ENCODE data around the gene INVS.
A peak's percentile ranks its signal among the peaks of the same experiment; 100 is the strongest.
"Not testable (repeated sequence)": the region's sequence is repeated elsewhere in the genome, so short reads cannot be mapped to it uniquely, and the experiment has no call there.

The INVS gene

DNA sequence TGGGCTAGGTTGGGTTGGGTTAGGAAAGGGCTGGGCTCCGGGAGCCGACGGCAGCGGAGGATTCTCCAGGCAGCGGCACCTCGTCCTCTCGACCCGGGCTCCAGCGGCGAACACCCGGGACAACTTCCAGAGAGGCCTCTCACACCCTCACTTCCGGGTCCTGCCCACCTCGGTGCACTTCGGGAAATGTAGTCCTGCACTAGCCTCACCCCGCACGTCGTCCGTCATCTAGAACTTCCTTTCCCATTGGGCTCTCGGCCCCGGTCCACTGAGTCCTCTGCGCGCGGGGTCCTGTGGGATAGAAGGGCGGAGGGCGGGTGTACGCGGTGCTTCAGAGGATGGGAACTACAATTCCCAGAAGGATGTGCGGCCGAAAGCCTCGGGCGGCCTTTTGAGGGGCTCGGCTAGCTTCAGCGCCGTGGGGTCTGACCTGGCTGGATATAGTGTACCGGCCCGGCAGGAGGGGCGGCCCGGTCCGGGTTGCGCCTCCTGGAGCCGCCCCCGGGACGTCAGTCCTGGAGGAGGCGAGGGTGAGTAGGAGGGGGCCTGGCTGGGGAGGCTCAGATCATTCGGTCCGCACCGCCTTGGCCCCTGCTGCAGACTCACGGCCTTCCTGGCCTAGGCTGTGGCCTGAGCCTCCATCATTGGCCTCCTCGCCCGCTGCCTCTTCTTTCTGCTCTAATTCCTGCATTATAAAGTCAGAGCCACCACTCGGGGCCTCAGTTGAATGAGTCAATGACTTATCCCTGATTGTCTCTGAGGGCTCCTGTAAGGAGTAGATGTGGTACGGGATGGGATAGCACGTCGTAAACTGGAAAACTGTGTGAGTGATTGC is at the start of gene INVS, which contains the start of gene ERP44:
INVS (plus strand) TSS at position 357 of the 835 bp plus-strand sequence. CDS start 5,279 bp downstream, outside the sequence.
ERP44 (minus strand) TSS at position 114 of the 835 bp plus-strand sequence. CDS start 160 bp downstream, outside the sequence.
- peak; percentile 99 to 100 for ATAC-seq

DNA sequence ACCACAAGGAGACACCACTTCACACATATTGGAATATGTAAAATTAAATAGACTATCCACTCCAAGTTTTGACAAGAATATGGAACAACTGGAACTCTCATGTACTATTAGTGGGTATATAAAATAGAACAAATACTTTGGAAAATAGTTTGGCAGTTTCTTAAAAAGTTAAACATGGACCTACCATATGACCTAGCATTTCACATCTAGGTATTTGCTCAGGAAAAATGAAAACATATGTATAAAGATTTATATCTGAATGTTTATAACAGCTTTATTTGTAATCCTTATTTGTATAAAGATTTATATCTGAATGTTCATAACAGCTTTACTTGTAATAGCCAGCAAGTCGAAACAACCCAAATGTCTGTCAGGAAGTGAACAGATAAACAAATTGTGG is 49.5 kb upstream of the INVS start:
- no peak for ATAC-seq

GRCh38 chr9:100052375-100052774 is 46.7 kb upstream of the INVS start:
- ATAC-seq: no peak

- no peak for ATAC-seq
Observed at GRCh38 chr9:100056561-100056960, 42.5 kb upstream of the INVS start.

GRCh38 chr9:100057624-100058023 is 41.4 kb upstream of the INVS start:
- no peak for ATAC-seq

DNA sequence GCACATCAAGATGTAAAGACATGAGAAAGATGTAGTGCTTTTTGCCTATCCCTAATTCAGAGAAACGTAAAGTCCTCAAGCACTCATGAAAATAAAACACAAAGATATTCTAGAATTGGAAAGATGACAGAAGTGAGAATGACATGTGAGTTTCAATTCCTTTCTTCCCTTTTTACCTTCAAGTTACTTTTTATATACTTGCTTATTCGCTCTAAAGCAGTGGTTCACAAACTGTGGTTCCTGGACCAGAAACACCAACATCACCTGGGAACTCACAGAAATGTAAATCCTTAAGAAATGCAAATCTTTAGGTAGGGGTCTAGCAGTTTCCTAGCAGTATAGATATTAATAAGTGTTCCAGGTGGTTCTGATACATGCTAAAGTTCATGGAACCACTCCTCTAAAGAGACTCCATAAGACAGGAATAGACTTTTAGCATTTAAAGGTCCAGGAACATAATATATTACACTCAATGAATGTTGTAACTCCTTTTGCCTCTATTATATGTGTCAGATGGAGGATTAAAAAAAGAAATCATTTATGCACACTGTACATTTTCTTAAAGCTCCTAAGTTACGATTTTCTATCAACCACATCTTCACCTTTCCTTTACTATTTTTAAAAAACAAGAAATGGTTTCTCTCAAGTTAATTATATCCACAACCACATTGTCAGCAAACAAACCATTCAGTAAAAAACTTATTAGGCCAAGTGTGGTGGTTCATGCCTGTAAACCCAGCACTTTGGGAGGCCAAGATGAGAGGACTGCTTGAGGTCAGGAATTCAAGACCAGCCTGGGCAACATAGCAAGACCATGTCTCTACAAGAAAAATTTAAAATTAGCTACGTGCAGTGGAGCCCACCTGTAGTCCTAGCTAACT is 40.1 kb upstream of the INVS start:
- no peak for ATAC-seq

DNA sequence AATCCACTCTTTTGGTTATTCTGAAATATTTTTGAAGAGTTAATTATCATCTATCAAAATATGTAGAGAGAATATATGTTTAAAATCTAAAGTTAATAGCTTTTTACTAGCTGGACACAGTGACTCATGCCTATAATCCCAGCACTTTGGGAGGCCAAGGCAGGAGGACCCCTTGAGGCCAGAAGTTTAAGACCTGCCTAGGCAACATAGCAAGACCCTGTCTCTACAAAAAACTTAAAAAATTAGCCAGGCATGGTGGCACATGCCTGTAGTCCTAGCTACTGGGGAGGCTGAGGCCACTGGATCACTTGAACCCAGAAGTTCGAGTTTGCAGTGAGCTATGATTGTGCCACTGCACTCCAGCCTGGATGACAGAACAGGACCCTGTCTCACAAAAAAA is 36.4 kb upstream of the INVS start:
- not testable (repeated sequence) for ATAC-seq

- ATAC-seq: no peak
Observed at GRCh38 chr9:100063185-100063584, 35.9 kb upstream of the INVS start.

DNA sequence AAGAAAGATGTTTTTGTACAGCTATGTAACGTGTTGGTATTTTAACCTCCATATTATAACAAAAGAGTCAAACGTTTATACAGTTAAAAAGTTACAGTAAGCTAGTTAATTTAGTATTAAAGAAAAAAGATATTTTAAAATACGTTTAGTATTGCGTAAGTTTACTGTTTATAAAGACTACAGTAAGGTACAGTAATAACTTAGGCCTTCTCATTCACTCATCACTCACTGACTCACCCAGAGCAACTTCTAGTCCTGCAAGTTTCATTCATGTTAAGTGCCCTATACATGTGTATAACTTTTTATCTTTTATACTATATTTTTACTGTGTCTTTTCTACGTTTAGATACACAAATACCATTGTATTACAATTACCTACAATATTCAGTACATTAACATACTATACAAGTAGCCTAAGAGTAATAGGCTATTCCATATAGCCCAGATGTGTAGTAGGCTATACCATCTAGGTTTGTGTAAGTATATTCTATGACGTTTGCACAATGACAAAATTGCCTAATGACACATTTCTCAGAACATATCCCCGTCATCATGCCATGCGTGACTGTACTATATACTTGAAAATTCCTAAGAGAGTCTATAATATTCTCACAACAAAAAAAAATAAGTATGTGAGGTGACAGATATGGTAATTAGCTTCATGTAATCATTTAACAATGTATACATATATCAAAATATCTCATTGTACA is 34.0 kb upstream of the INVS start:
- no peak for ATAC-seq

- ATAC-seq: no peak
Observed at GRCh38 chr9:100066539-100066938, 32.5 kb upstream of the INVS start.

GRCh38 chr9:100067990-100068389 is 31.1 kb upstream of the INVS start:
- not testable (repeated sequence) for ATAC-seq

GRCh38 chr9:100069068-100069467 is 30.0 kb upstream of the INVS start:
- ATAC-seq: not testable (repeated sequence)

DNA sequence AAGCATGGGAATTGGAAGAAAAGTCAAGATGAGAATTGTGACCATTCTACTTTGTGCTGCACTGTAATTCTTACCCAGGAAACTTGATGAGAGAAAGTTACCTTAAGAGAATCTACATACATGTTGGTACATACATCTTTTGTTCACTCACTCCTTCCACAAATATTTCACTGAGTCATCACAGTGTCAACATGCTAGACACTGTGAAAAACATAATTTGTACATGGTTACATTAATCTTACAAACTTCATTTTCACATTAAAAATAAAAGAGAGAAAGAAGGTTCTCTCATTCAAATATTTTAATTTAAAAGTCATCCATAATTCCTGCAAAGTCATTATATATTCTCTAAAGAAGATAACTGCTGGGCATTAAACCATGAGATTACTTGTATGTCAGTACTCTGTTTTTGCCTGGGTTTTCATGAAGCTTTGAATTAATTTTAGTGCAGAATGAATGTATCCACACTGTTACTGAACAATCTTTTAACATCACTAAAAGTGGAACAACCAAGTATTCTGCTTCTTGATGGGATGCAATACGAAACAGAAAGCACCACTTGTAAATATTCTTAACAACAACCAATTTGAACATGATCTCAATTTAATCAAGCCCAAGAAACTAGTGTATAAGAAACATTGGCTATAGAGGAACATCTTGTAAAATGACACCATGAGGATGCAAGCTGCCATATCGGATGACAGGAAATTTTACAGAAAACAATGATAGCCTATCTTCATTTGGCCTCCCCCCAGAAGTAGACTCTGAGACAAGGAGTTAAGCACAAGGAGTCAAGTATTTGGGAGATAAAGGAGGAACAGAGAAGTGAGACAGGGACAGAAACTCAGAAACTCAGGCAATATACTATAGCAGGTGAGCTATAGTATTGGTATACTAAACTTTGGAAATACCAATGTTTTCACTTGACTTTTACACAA is 28.7 kb upstream of the INVS start:
- ATAC-seq: no peak

DNA sequence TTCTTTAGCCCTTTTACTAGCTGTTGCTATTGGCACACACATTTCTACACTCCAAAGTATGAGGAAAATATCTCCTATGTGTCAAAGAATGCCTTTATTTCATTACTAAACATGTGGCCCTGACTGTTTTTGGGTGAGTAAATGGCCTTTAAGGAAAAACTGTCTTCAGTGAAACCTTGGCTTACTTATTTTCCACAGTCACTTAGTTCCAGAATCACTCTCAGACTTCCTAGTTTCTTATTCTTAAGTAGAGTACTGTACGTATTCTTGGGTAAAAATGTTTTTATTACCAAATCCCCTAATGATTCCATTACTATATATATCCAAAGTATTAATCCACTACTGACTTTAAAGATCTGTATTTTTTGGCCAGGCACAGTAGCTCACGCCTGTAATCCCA is 27.8 kb upstream of the INVS start:
- no peak for ATAC-seq

DNA sequence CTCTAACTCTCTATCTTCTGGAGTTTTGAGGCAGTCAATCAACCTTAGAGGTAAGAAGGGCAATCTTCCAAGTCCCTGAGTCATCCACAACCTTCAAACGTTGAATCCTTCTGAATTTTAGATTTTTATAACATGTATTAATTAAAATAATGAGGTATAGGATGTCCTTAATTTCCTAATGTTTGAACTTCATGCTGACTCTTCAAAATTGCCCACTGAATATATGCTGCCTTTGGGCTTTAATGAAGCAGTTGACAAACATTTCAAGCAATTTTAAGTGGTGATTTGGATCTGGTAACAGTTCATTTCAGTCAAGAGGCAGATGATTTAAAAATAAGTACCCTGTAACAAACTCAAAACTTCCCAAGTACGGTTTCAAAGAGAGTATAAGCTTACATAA is 26.2 kb upstream of the INVS start:
- ATAC-seq: no peak

DNA sequence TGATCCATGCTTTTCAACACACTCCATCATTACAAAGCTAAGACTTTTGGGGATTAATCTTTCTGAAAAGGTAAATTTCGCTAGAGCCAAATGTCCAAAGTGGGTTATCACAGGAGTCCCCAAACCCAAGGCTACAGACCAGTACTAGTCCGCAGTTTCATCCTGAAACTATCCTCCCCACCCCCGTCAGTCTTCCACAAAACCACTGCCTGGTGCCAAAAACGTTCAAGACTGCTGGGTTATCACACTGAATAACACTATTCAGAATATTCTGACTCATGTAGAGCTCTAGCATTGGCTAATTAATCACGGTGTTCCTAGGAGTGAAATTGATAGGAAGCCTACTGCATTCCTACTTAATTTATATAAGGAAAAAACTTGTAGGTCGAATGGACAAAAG is 24.9 kb upstream of the INVS start:
- no peak for ATAC-seq

- no peak for ATAC-seq
Observed at GRCh38 chr9:100074989-100075388, 24.1 kb upstream of the INVS start.

- not testable (repeated sequence) for ATAC-seq
Observed at GRCh38 chr9:100076256-100076655, 22.8 kb upstream of the INVS start.

DNA sequence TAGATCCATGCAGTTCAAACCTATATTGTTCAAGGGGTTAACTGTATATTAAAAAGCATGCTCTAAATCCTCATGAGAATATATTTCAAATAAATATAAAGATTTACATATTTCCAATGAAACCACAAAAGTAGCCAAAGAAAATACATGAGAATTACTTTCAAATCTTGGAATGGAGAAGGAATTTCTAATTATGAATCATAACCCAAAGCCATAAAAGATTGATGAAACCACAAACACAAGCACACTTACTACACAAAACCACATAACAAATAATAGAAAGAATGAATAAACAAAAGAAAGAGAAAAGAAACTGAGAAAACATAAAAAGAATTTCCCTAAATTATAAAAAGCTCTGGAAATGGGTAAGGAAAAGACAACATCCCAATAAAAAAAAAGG is 16.3 kb upstream of the INVS start:
- no peak for ATAC-seq

DNA sequence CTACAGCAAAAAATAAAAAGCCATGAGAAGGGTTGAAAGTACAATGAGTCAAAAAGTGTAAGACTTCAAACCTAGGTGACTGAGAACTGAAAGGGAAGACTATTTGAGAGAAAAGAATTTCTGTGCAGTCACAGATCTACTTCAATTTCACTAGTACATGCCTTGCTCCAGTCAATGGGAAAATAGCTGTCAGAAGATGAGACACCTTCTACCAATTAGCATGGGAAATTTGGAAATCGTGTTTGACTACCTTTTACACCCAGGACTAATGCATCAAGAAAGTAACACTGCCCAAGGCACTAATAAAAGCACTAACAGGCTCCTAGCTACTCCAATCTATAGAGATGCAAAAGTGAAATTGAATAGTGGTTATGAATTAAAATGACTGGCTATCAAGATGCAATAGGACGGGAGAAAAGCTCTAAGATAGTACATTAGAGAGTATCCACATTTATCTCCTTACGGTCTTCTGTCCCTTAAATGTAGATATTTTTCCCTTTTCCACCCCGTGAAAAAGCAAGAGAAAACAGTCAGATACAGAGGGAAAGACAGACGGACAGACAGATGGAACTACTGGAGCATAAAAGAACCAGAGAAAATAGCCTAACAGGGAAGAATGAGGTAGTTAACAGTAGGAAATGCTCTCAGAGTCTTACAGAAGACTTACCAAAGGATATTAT is 15.5 kb upstream of the INVS start:
- peak; percentile 73 to 75 for ATAC-seq

DNA sequence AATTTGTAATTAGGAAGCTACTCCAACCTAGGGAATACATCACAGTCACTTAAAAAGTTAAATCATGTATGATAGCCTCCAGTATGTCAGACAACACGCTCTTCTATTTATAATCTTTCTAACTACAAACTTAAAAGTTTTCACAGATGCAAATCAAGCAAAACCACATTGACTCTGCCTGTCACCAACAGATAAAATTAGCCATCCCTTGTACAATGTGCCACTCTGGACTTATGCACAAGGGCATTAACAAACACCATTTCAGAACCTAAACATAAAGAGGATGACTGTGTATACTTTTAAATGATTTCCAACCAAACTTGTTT is 15.0 kb upstream of the INVS start:
- no peak for ATAC-seq

All from activated CD4-positive, CD25-positive, alpha-beta regulatory T cell treated with anti-CD3 and anti-CD28 coated beads, Interleukin-2, amount 50 U/mL, for 24 hours (primary cell).